HEK293 (cell line): ENCODE results near the gene QRSL1.

ENCODE experiments used
- CTCF ChIA-PET: fragments of 350-600 bp; formaldehyde crosslinking; extraction: SDS; loops from one replicate; lab custom pipeline; 2021; ENCODE audit warnings: antibody characterized with exemption; lab: Yijun Ruan, JAX
- POLR2A ChIA-PET: fragments of 300-600 bp; formaldehyde crosslinking; extraction: SDS; loops from one replicate; lab custom pipeline; 2020; ENCODE audit warnings: antibody characterized with exemption, inconsistent platforms; lab: Yijun Ruan, JAX
- H3K27ac ChIP-seq: fragments of 200-500 bp; sonication (Bioruptor generic); 2 replicates; pipeline ENCODE4 v1.5.1; 2014; ENCODE audit warnings: low read depth, low read length, control low read depth, inconsistent platforms; ENCODE audit errors: extremely low read depth
- H3K36me3 ChIP-seq, 2 experiments: fragments of 200-500 bp in 1 of 2; sonication (Bioruptor generic) in 1 of 2; 1 replicate in 1 of 2; 2 replicates in 1 of 2; pipeline ENCODE4 v1.5.1; 2014 to 2017; ENCODE audit warnings: inconsistent platforms in 2 of 2, low read length in 2 of 2; ENCODE audit not compliant: control insufficient read depth in 2 of 2, insufficient read depth in 1 of 2
- H3K4me1 ChIP-seq: fragments of 200-500 bp; sonication (Bioruptor generic); 2 replicates; pipeline ENCODE4 v1.5.1; 2014; ENCODE audit warnings: mild to moderate bottlenecking, low read length, inconsistent platforms; ENCODE audit not compliant: control insufficient read depth, insufficient read depth
- H3K4me3 ChIP-seq: 2 replicates; pipeline ENCODE4 v1.5.1; 2011; ENCODE audit warnings: low read depth, mild to moderate bottlenecking, control low read depth, low read length, moderate library complexity
- H3K9me3 ChIP-seq: fragments of 200-500 bp; sonication (Bioruptor generic); 2 replicates; pipeline ENCODE4 v1.5.1; 2014; ENCODE audit warnings: low read depth, low read length, inconsistent platforms; ENCODE audit not compliant: control insufficient read depth, insufficient read depth
- GFI1B ChIP-seq: fragments of 450-650 bp; formaldehyde crosslinking; IDR thresholded peaks from 2 replicates; pipeline ENCODE4 v1.5.1; 2016; ENCODE audit warnings: missing biosample characterization, missing genetic modification characterization
- GLIS1 ChIP-seq: fragments of 450-650 bp; formaldehyde crosslinking; IDR thresholded peaks from 2 replicates; pipeline ENCODE4 v1.5.1; 2016; ENCODE audit warnings: missing biosample characterization, missing genetic modification characterization
- HOXC10 ChIP-seq: sonication (generic); formaldehyde crosslinking; IDR thresholded peaks from 2 replicates; pipeline ENCODE4 v1.8.1; 2023; ENCODE audit warnings: mild to moderate bottlenecking, missing genetic modification reagents
- IKZF3 ChIP-seq: fragments of 450-650 bp; IDR thresholded peaks from 2 replicates; pipeline ENCODE4 v1.5.0; 2018; ENCODE audit warnings: missing biosample characterization, mild to moderate bottlenecking, missing genetic modification characterization, moderate library complexity
- KLF10 ChIP-seq: fragments of 450-650 bp; IDR thresholded peaks from 2 replicates; pipeline ENCODE4 v1.5.1; 2018; ENCODE audit warnings: missing biosample characterization, mild to moderate bottlenecking, missing genetic modification characterization
- OVOL3 ChIP-seq: fragments of 450-650 bp; formaldehyde crosslinking; IDR thresholded peaks from 2 replicates; pipeline ENCODE4 v1.5.1; 2016; ENCODE audit warnings: missing biosample characterization, missing genetic modification characterization
- SETDB1 ChIP-seq: IDR thresholded peaks from one replicate; pipeline ENCODE4 v1.6.1; 2017; ENCODE audit warnings: mild to moderate bottlenecking, low read length, moderate library complexity, mixed read lengths; ENCODE audit not compliant: insufficient read length
- SP2 ChIP-seq: fragments of 450-650 bp; formaldehyde crosslinking; IDR thresholded peaks from 2 replicates; pipeline ENCODE4 v1.5.1; 2016; ENCODE audit warnings: missing biosample characterization, missing genetic modification characterization
- ZBTB26 ChIP-seq: fragments of 450-650 bp; formaldehyde crosslinking; optimal IDR thresholded peaks from 2 replicates; pipeline ENCODE3; 2016; ENCODE audit warnings: missing biosample characterization, mild to moderate bottlenecking, missing genetic modification characterization
- ZFHX2 ChIP-seq: fragments of 450-650 bp; formaldehyde crosslinking; conservative IDR thresholded peaks from 2 replicates; pipeline ENCODE4 v1.5.1; 2016; ENCODE audit warnings: missing biosample characterization, missing genetic modification characterization
- ZIC2 ChIP-seq: fragments of 450-650 bp; formaldehyde crosslinking; IDR thresholded peaks from 2 replicates; pipeline ENCODE4 v1.5.1; 2016; ENCODE audit warnings: missing biosample characterization, missing genetic modification characterization
- ZNF114 ChIP-seq: fragments of 450-650 bp; formaldehyde crosslinking; IDR thresholded peaks from 2 replicates; pipeline ENCODE4 v1.5.0; 2017; ENCODE audit warnings: missing biosample characterization, missing genetic modification characterization
- ZNF221 ChIP-seq: fragments of 450-650 bp; formaldehyde crosslinking; IDR thresholded peaks from 2 replicates; pipeline ENCODE4 v1.5.1; 2017; ENCODE audit warnings: missing biosample characterization, missing genetic modification characterization, borderline replicate concordance
- ZNF280D ChIP-seq: fragments of 450-650 bp; formaldehyde crosslinking; IDR thresholded peaks from 2 replicates; pipeline ENCODE4 v1.5.1; 2016; ENCODE audit warnings: missing biosample characterization, missing genetic modification characterization
- ZNF292 ChIP-seq: fragments of 450-650 bp; formaldehyde crosslinking; IDR thresholded peaks from 2 replicates; pipeline ENCODE4 v1.5.1; 2016; ENCODE audit warnings: low read depth, missing biosample characterization, missing genetic modification characterization, borderline replicate concordance
- ZNF350 ChIP-seq: fragments of 450-650 bp; formaldehyde crosslinking; IDR thresholded peaks from 2 replicates; pipeline ENCODE4 v1.5.0; 2017; ENCODE audit warnings: missing biosample characterization, mild to moderate bottlenecking, missing genetic modification characterization
- ZNF48 ChIP-seq: fragments of 450-650 bp; formaldehyde crosslinking; IDR thresholded peaks from 2 replicates; pipeline ENCODE4 v1.5.1; 2016; ENCODE audit warnings: missing biosample characterization, missing genetic modification characterization
- ZNF510 ChIP-seq: fragments of 450-650 bp; formaldehyde crosslinking; IDR thresholded peaks from 2 replicates; pipeline ENCODE4 v1.5.1; 2018; ENCODE audit warnings: mild to moderate bottlenecking, missing genetic modification characterization, missing biosample characterization; ENCODE audit not compliant: insufficient replicate concordance
- ZNF521 ChIP-seq: fragments of 450-650 bp; formaldehyde crosslinking; IDR thresholded peaks from 2 replicates; pipeline ENCODE4 v1.5.1; 2017; ENCODE audit warnings: missing biosample characterization, mild to moderate bottlenecking, missing genetic modification characterization
- ZNF529 ChIP-seq: fragments of 450-650 bp; formaldehyde crosslinking; IDR thresholded peaks from 2 replicates; pipeline ENCODE4 v1.5.1; 2017; ENCODE audit warnings: missing genetic modification characterization, missing biosample characterization; ENCODE audit not compliant: insufficient replicate concordance
- ZNF544 ChIP-seq: fragments of 450-650 bp; formaldehyde crosslinking; IDR thresholded peaks from 2 replicates; pipeline ENCODE4 v1.5.0; 2017; ENCODE audit warnings: missing biosample characterization, missing genetic modification characterization
- ZNF629 ChIP-seq: fragments of 450-650 bp; formaldehyde crosslinking; IDR thresholded peaks from 2 replicates; pipeline ENCODE4 v1.5.1; 2017; ENCODE audit warnings: missing biosample characterization, missing genetic modification characterization
- ZNF701 ChIP-seq: fragments of 450-650 bp; formaldehyde crosslinking; IDR thresholded peaks from 2 replicates; pipeline ENCODE4 v1.5.1; 2016; ENCODE audit warnings: missing biosample characterization, missing genetic modification characterization
- ZNF707 ChIP-seq: fragments of 450-650 bp; formaldehyde crosslinking; IDR thresholded peaks from 2 replicates; pipeline ENCODE4 v1.5.1; 2016; ENCODE audit warnings: missing biosample characterization, missing genetic modification characterization
- ZNF76 ChIP-seq: fragments of 450-650 bp; formaldehyde crosslinking; IDR thresholded peaks from 2 replicates; pipeline ENCODE4; 2016; ENCODE audit warnings: low read depth, missing biosample characterization, missing genetic modification characterization, borderline replicate concordance
- ZNF843 ChIP-seq: fragments of 450-650 bp; formaldehyde crosslinking; IDR thresholded peaks from 2 replicates; pipeline ENCODE4 v1.5.1; 2016; ENCODE audit warnings: missing biosample characterization, missing genetic modification characterization
- TF ChIP-seq, protein P1 (sequence below): fragments of 450-650 bp; formaldehyde crosslinking; IDR thresholded peaks from 2 replicates; pipeline ENCODE4 v1.5.1; 2016; ENCODE audit warnings: missing biosample characterization, missing genetic modification characterization
- TF ChIP-seq, protein P2 (sequence below): fragments of 450-650 bp; formaldehyde crosslinking; IDR thresholded peaks from 2 replicates; pipeline ENCODE4 v1.5.1; 2016; ENCODE audit warnings: missing biosample characterization, missing genetic modification characterization

QRSL1 gene

GRCh38 chr6:106705156-106705555 lies 75.8 kb downstream of the QRSL1 start:
- no peaks in the 10 kb centered on the region for H3K9me3 ChIP-seq
- ChIA-PET POLR2A (interaction anchor here (0.6 kb wide), 1 partner anchor 1494 kb away, joined by 4 read pairs; no protein-coding TSS in a partner anchor), CTCF (interaction anchor here (0.8 kb wide), 1 partner anchor 12 kb away, joined by 5 read pairs; no protein-coding TSS in a partner anchor)
- H3K4me1 ChIP-seq: peaks cover 8% of the 10 kb centered on the region; the same call in 1 of the 2 replicates
- H3K27ac ChIP-seq: no peak overlapping the region
- TF ChIP-seq ZNF114 (tag by site-specific recombination): no peak
- no peak for TF ChIP-seq ZNF521 (tag by site-specific recombination)
- TF ChIP-seq SETDB1: peak; percentile 24
- H3K36me3 ChIP-seq: no peaks in the 10 kb centered on the region
- H3K4me3 ChIP-seq: no peak overlapping the region

- Histone ChIP-seq H3K4me1 (no peaks in the 10 kb centered on the region), H3K4me3 (no peak overlapping the region), H3K27ac (no peak overlapping the region), H3K36me3 (no peaks in the 10 kb centered on the region), H3K9me3 (no peaks in the 10 kb centered on the region)
- POLR2A ChIA-PET: no interaction called here
- CTCF ChIA-PET: interaction anchor here (0.7 kb wide), 1 partner anchor 42 kb away, joined by 4 read pairs; no protein-coding TSS in a partner anchor
- TF ChIP-seq, protein P1, sequence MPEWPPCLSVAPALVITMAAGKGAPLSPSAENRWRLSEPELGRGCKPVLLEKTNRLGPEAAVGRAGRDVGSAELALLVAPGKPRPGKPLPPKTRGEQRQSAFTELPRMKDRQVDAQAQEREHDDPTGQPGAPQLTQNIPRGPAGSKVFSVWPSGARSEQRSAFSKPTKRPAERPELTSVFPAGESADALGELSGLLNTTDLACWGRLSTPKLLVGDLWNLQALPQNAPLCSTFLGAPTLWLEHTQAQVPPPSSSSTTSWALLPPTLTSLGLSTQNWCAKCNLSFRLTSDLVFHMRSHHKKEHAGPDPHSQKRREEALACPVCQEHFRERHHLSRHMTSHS (tag by site-specific recombination): no peak
- TF ChIP-seq ZNF629 (no peak), SP2 (tag by site-specific recombination) (no peak), HOXC10 (CRISPR knock-in tag) (no peak), ZNF280D (tag by site-specific recombination) (no peak), KLF10 (tag by site-specific recombination) (no peak), GLIS1 (tag by site-specific recombination) (no peak), ZFHX2 (tag by site-specific recombination) (no peak), ZNF76 (no peak), ZNF292 (no peak), ZNF48 (tag by site-specific recombination) (no peak), IKZF3 (tag by site-specific recombination) (no peak), ZNF221 (tag by site-specific recombination) (no peak), ZNF544 (no peak), GFI1B (tag by site-specific recombination) (no peak), SETDB1 (no peak), ZNF529 (tag by site-specific recombination) (no peak), ZNF510 (no peak)
Observed at GRCh38 chr6:106710580-106710979, 81.2 kb downstream of the QRSL1 start.

DNA sequence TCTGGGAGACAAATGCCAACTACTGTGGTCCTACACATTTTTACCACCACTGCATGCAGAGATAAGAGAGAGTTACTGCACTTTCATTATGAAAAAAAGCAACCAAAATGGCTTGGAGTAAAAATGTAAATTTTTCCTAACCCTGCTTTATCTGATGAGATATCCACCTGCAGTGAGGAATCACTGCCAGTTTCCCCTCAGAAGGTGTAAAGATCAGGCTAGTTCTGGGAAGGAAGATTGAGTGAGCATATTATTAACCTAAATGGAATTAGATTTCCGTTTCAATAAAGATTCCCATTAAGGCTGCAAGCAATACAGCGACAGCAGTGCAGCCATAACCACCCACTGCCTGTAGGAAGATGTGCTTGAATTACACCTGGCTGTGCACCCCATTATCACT lies 84.9 kb downstream of the QRSL1 start:
- no peaks in the 10 kb centered on the region for H3K9me3 ChIP-seq
- H3K36me3 ChIP-seq: no peaks in the 10 kb centered on the region
- no peak overlapping the region for H3K4me3 ChIP-seq
- H3K27ac ChIP-seq: no peak overlapping the region
- no peaks in the 10 kb centered on the region for H3K4me1 ChIP-seq
- POLR2A ChIA-PET: no interaction called here
- CTCF ChIA-PET: interaction anchor here (1.1 kb wide), 1 partner anchor 14 kb away, joined by 4 read pairs; no protein-coding TSS in a partner anchor
- TF ChIP-seq ZNF707 (tag by site-specific recombination) (no peak), ZIC2 (tag by site-specific recombination) (no peak), ZBTB26 (tag by site-specific recombination) (no peak), ZNF350 (tag by site-specific recombination) (no peak), ZNF701 (tag by site-specific recombination) (no peak), ZNF843 (no peak), OVOL3 (no peak)
- TF ChIP-seq, protein P2, sequence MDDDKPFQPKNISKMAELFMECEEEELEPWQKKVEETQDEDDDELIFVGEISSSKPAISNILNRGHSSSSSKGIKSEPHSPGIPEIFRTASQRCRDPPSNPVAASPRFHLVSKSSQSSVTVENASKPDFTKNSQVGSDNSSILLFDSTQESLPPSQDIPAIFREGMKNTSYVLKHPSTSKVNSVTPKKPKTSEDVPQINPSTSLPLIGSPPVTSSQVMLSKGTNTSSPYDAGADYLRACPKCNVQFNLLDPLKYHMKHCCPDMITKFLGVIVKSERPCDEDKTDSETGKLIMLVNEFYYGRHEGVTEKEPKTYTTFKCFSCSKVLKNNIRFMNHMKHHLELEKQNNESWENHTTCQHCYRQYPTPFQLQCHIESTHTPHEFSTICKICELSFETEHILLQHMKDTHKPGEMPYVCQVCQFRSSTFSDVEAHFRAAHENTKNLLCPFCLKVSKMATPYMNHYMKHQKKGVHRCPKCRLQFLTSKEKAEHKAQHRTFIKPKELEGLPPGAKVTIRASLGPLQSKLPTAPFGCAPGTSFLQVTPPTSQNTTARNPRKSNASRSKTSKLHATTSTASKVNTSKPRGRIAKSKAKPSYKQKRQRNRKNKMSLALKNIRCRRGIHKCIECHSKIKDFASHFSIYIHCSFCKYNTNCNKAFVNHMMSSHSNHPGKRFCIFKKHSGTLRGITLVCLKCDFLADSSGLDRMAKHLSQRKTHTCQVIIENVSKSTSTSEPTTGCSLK (tag by site-specific recombination): no peak
